GM19025 (cell line): ENCODE results near the gene MYRIP.

Experiments
- ATAC-seq: cut with Tn5 transposase; IDR thresholded peaks from one replicate; pipeline ENCODE4 v1.9.1; 2021; ENCODE audit warnings: mild to moderate bottlenecking, low read depth, moderate library complexity; ENCODE audit not compliant: unreplicated experiment

The MYRIP gene

DNA sequence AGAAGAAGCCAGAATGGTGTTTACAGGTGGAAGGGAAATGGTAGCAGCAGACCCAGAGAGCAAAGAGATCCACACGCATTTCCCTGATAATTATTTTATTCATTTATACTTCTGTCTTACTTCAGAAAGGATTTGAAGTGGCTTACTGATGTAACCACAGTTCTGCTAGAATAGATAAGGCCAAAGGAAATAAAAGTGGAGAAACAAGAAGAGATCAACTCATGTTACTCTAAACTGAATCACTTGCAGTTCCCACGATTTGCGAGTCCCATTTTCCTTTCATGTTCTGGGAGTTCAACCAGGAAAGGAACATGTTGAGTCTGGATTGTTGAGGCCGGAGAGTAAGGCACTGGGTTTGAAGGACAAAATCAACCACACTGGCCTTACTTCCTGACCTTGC is 151.8 kb downstream of the MYRIP start:
- no peak for ATAC-seq

DNA sequence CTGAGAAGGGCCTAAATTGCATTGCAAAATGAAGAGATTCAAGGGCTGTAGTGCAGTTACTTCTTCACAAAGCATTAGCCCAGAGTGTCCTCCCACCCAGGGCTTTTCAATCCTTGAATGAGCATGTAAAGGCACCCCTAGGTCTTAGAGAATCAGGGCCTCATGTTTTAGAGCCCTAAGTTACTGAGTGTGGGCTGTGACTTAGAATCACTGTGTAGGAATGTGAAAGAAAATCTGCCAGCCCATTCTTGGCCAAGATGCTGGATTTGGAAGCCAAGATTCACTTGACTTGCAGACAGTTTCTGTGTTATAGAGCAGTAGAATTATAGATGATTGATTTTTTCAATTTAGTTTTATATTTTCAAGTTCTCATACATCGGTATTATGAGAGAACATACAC is 153.2 kb downstream of the MYRIP start:
- no peak for ATAC-seq

DNA sequence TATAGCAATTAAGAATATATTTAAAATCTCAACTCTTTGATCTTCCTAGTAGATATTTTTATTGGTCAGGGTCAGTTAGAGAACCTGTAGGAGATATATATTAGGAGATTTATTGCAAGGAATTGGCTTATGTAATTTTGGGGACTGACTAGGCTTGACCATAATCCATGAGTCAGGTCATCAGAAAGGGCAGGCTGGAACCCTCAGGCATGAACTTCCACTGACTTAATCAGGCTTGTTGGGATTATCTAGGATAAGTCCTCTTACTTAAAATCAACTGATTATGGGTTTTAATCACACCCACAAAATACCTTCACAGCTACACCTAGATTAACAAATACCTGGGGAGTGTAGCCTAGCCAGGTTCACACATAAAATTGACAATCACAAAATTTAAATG is 156.1 kb downstream of the MYRIP start:
- no peak for ATAC-seq

GRCh38 chr3:39965997-39966396 is 156.6 kb downstream of the MYRIP start:
- ATAC-seq: no peak

GRCh38 chr3:39970982-39971381 is 161.6 kb downstream of the MYRIP start:
- no peak for ATAC-seq

GRCh38 chr3:39971559-39972031 is 162.2 kb downstream of the MYRIP start:
- no peak for ATAC-seq

GRCh38 chr3:39972508-39972907 is 163.1 kb downstream of the MYRIP start:
- no peak for ATAC-seq

DNA sequence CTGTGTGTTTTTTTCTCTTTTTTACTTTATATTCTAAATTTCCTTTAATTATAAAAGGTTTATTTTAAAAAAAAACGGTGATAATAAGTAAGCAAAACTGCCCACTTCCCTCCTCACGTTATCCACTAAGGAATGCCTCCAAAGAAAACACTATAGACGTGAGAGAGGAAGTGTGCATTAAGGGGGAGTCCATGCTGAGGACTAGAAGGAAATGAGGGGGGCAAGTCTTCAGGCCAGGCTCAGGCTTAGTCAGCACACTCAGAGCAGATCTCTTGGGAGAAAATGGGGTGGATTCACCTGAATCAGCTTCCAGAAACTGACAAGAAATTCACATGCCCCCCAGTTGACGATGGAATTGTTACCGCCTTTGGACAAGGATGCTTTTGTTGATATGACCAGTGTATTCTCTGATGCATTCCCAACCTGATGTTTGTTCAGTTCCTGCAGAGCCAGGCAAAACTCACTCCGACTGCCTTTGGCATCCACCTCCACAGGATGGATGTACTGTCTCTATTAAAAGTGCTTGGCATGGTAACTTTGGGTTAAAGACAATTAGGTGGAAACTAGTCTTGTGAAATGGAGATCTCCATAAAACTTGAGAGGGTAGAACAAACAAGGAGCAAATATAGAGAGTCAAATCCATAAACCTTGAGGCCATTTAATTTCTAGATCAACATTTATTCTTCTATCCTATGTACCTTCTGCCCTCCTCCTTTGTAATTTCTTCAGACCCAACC is 167.8 kb downstream of the MYRIP start:
- ATAC-seq: no peak

GRCh38 chr3:39978308-39978707 is 168.9 kb downstream of the MYRIP start:
- no peak for ATAC-seq

DNA sequence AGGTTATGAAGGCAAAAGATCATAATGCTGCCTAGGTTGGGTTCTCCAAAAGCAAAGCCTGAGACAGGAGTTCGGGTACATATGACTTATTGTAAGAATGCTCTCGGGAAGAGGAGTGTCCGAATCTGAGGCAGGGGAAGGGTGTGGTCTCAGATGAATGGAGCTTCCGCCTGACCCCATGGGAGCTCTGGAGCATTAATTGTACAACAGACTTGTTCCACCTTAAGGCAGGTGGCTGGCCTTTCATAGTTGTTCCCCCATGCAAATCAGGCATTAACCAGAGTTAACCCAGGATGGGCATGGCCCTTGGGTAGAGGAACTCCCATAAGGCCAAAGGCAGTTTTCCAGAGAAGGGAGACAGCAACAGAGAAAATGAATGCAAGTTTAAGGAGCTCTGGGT is 170.6 kb downstream of the MYRIP start:
- ATAC-seq: no peak

GRCh38 chr3:39980781-39981180 is 171.4 kb downstream of the MYRIP start:
- no peak for ATAC-seq

DNA sequence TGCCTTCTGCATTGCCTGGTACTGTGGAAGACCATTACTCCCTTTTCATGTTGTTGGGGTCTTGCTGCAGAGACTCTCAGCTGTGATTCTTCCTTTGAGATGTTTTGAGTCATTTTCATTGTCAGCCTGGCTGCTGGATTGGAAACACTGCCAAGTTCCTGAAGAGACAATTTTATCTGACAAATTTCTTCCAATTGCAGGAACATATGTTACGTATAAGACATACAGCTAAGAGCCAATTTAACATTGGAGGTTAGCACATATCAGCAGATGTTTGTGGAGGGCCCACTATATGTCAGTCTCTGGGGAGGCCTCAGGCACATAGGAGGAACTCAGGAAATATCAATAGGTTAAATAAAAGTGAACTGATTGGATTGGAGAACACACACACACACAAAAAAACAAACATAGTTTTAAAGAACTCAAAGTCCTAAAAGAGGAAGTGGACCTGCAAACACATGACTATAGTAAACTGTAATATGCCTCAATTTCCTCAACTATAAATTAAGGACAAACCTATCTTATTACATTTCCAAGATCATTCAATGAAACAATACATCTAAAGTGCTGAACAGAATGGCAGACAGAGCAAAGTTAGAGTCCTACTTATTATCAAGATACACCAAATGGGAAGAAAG is 172.3 kb downstream of the MYRIP start:
- ATAC-seq: no peak

GRCh38 chr3:39982665-39983357 is 173.4 kb downstream of the MYRIP start:
- ATAC-seq: no peak

DNA sequence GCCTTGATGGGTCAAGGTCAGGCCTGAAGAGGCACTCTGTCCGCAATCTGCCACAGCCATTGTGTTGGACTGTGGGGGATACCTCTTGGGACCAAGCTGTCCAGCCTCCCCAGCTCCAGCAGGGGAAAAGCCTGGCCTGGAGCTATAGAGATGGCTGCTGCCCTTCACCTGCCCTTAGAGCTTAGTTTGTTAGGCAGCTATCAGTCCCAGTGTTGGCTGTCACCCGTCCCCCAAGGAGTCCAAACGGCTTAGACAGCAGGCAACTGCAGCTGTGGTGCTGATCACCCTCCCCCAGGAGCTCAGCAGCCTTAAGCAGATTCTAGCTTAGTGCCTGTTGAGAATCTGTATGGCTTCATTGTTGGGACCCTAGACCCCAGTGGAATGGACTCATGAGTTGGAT is 180.3 kb downstream of the MYRIP start:
- ATAC-seq: no peak

GRCh38 chr3:39990532-39990931 is 181.1 kb downstream of the MYRIP start:
- no peak for ATAC-seq

- no peak for ATAC-seq
These were observed 199.4 kb downstream of the MYRIP start for GRCh38 chr3:40008796-40009195.

DNA sequence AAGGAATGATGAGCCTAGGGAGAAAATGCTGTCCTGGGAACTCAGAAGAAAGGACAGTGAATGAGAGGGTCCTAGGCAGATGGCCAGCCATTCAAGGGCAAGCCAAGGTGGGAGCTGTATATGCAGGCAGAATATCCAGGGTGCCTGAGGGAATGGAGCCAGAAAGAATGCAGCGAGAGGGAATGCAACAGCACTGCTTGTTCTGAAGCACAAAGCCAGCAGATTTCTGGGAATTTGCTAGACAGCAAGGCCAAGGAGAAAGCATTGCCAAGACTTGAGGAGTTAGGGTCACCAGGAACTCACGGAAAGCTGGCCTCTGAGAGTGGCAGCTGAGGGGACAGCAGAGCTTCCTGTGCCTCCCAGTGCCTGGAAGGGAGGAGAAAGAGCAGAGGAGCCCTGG is 200.6 kb downstream of the MYRIP start:
- no peak for ATAC-seq

DNA sequence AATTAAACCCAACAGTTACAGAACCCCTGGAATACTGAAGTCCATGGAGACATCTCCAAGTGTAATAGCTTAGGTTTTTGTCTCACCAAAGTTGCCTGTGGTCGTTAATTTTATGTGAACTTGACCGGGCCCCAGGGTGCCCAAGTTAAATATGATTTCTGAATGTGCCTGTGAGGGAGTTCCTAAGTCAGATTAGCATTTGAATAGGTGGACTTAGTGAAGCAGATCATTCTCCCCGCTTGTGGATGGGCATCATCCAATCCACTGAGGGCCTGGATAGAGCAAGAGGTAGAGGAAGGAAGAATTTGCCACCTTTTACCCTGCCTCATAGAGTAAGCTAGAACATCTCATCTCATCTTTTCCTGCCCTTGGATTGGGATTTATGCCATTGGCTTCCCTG is 203.0 kb downstream of the MYRIP start:
- no peak for ATAC-seq

- ATAC-seq: no peak
These were observed 207.0 kb downstream of the MYRIP start for GRCh38 chr3:40016391-40016790.

- ATAC-seq: no peak
These were observed 209.0 kb downstream of the MYRIP start for GRCh38 chr3:40018369-40018768.

DNA sequence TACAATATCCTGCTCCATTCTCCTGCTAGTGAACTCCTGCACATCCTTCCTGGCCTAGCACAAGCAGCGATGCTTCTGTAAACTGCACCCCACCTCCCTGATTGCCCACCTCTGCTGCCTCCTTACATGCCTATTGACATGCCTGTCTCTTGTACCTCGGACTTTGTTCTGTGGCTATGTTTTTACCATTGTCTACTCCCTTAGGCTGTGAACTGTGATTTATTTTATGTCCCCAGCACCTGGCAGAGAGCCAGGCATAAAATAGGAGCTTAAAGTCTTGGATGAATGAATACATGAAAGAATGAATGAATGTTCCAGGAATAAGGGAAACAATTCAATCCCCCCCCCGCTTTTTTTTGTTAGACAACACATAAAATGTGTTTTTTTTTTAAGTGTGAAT is 210.0 kb downstream of the MYRIP start:
- no peak for ATAC-seq

DNA sequence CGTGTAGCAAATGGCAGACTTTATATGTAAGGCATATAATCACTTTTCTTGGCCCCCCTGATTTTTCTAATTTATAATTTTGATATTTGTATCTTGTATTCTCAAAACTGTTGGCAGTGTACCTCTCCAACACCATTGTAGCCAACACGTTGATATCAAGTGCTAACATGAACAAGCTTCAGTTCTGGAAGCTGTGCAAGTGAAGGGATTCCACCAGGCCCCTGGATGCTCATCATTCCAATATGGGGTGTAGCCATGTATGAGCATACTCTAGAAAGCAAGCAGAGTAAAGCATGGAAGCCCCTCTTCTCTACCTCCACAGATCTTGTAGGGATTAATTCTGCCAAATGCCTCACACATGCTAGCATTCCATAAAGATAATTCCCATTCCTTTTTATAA is 211.3 kb downstream of the MYRIP start:
- ATAC-seq: no peak
